H9 (cell line): ENCODE data around the gene VIPR1. TPM values are rescaled to one million over a fixed set of nuclear protein-coding genes. Genes with fewer than 3 reads are reported as not detected.

Source experiments
- DNase-seq: peaks from one replicate; pipeline ENCODE4 v3.0.0-alpha.2; 2017
- H2AFZ ChIP-seq: one replicate; pipeline ENCODE4 v1.6.1; 2013; ENCODE audit warnings: mild to moderate bottlenecking, low read length, control low read depth, moderate library complexity
- H2AK5ac ChIP-seq: 2 replicates; pipeline ENCODE4 v1.6.1; 2013; ENCODE audit warnings: low read length, control low read depth, mixed read lengths; ENCODE audit not compliant: insufficient read length
- H2BK120ac ChIP-seq: one replicate; pipeline ENCODE4 v1.6.1; 2013; ENCODE audit warnings: low read depth, mild to moderate bottlenecking, low read length, control low read depth, inconsistent platforms; ENCODE audit not compliant: poor library complexity, severe bottlenecking
- H2BK12ac ChIP-seq: 2 replicates; pipeline ENCODE4 v1.6.1; 2013; ENCODE audit warnings: low read length, control low read depth, mixed read lengths, low read depth; ENCODE audit not compliant: insufficient read length
- H2BK15ac ChIP-seq: 2 replicates; pipeline ENCODE4 v1.6.1; 2013; ENCODE audit warnings: low read depth, low read length, control low read depth
- H2BK20ac ChIP-seq: one replicate; pipeline ENCODE4 v1.6.1; 2013; ENCODE audit warnings: low read depth, mild to moderate bottlenecking, low read length, control low read depth, inconsistent platforms; ENCODE audit not compliant: poor library complexity, severe bottlenecking
- H2BK5ac ChIP-seq: 2 replicates; pipeline ENCODE4 v1.6.1; 2013; ENCODE audit warnings: low read length, control low read depth, mixed read lengths; ENCODE audit not compliant: insufficient read length
- H3K14ac ChIP-seq: 2 replicates; pipeline ENCODE4 v1.6.1; 2013; ENCODE audit warnings: low read length, control low read depth; ENCODE audit not compliant: insufficient read depth
- H3K18ac ChIP-seq: 2 replicates; pipeline ENCODE4 v1.6.1; 2013; ENCODE audit warnings: low read depth, mild to moderate bottlenecking, mixed read lengths, low read length, control low read depth; ENCODE audit not compliant: insufficient read length
- H3K23ac ChIP-seq: 2 replicates; pipeline ENCODE4 v1.6.1; 2013; ENCODE audit warnings: low read length, control low read depth, mixed read lengths, low read depth; ENCODE audit not compliant: insufficient read length
- H3K23me2 ChIP-seq: 2 replicates; pipeline ENCODE4 v1.6.1; 2013; ENCODE audit warnings: low read depth, mild to moderate bottlenecking, mixed read lengths, low read length, control low read depth; ENCODE audit not compliant: insufficient read length, poor library complexity, severe bottlenecking
- H3K27ac ChIP-seq: 2 replicates; pipeline ENCODE4 v1.5.1; 2013; ENCODE audit warnings: low read length, control low read depth, mixed read lengths, low read depth; ENCODE audit not compliant: insufficient read length
- H3K27me3 ChIP-seq: 2 replicates; pipeline ENCODE4 v1.6.1; 2013; ENCODE audit warnings: low read length, control low read depth, inconsistent platforms; ENCODE audit not compliant: insufficient read depth
- H3K4ac ChIP-seq: 2 replicates; pipeline ENCODE4 v1.6.1; 2013; ENCODE audit warnings: low read depth, mild to moderate bottlenecking, control low read depth, inconsistent platforms, low read length, moderate library complexity
- H3K4me1 ChIP-seq: 2 replicates; pipeline ENCODE4 v1.6.1; 2013; ENCODE audit warnings: low read length, control low read depth, inconsistent platforms; ENCODE audit not compliant: insufficient read depth
- H3K4me2 ChIP-seq: 2 replicates; pipeline ENCODE4 v1.6.1; 2013; ENCODE audit warnings: low read length, control low read depth, mixed read lengths; ENCODE audit not compliant: insufficient read length, insufficient read depth
- H3K56ac ChIP-seq: 2 replicates; pipeline ENCODE4 v1.6.1; 2013; ENCODE audit warnings: low read depth, mild to moderate bottlenecking, mixed read lengths, low read length, control low read depth; ENCODE audit not compliant: insufficient read length
- H3K79me1 ChIP-seq: 2 replicates; pipeline ENCODE4 v1.6.1; 2013; ENCODE audit warnings: low read depth, mild to moderate bottlenecking, moderate library complexity, low read length, control low read depth, inconsistent platforms; ENCODE audit not compliant: insufficient read depth, poor library complexity, severe bottlenecking
- H3K79me2 ChIP-seq: 2 replicates; pipeline ENCODE4 v1.6.1; 2013; ENCODE audit warnings: low read length, control low read depth, inconsistent platforms; ENCODE audit not compliant: insufficient read depth
- H3K9ac ChIP-seq: 2 replicates; pipeline ENCODE4 v1.6.1; 2013; ENCODE audit warnings: low read length, control low read depth, mixed read lengths; ENCODE audit not compliant: insufficient read length; ENCODE audit errors: extremely low read depth
- H3K9me3 ChIP-seq: one replicate; pipeline ENCODE4 v1.6.1; 2013; ENCODE audit warnings: low read depth, low read length, inconsistent platforms; ENCODE audit not compliant: control insufficient read depth
- H3T11ph ChIP-seq: one replicate; pipeline ENCODE4 v1.6.1; 2013; ENCODE audit warnings: mild to moderate bottlenecking, low read length, control low read depth, inconsistent platforms
- H4K20me1 ChIP-seq: one replicate; pipeline ENCODE4 v1.6.1; 2013; ENCODE audit not compliant: control insufficient read depth, insufficient read length, insufficient read depth
- H4K5ac ChIP-seq: 2 replicates; pipeline ENCODE4 v1.6.1; 2013; ENCODE audit warnings: low read depth, mild to moderate bottlenecking, mixed read lengths, low read length, control low read depth; ENCODE audit not compliant: insufficient read length
- H4K8ac ChIP-seq: replicated peaks from 2 replicates; pipeline ENCODE4 v1.6.1; 2013; ENCODE audit warnings: low read length, control low read depth, mixed read lengths, low read depth; ENCODE audit not compliant: insufficient read length
- H4K91ac ChIP-seq: 2 replicates; pipeline ENCODE4 v1.6.1; 2013; ENCODE audit warnings: low read depth, mild to moderate bottlenecking, moderate library complexity, mixed read lengths, low read length, control low read depth; ENCODE audit not compliant: insufficient read length
- H3K27ac Mint-ChIP-seq, 3 experiments: 2 replicates in 2 of 3; 3 replicates in 1 of 3; pipeline ENCODE4 v1.8.0; 2020 to 2021; ENCODE audit warnings: mixed read lengths in 3 of 3, mild to moderate bottlenecking in 1 of 3, moderate library complexity in 1 of 3
- H3K27me3 Mint-ChIP-seq: 2 replicates; pipeline ENCODE4 v1.8.0; 2021; ENCODE audit warnings: low read depth, mild to moderate bottlenecking, moderate library complexity, mixed read lengths
- H3K36me3 Mint-ChIP-seq, 3 experiments: 2 replicates in 2 of 3; 3 replicates in 1 of 3; pipeline ENCODE4 v1.8.0; 2020 to 2021; ENCODE audit warnings: low read depth in 3 of 3, mixed read lengths in 3 of 3; ENCODE audit not compliant: insufficient read depth in 1 of 3
- H3K4me1 Mint-ChIP-seq, 2 experiments: 2 replicates each; pipeline ENCODE4 v1.8.0; 2020; ENCODE audit warnings: mixed read lengths in 2 of 2
- H3K4me3 Mint-ChIP-seq, 2 experiments: 2 replicates in 1 of 2; 3 replicates in 1 of 2; pipeline ENCODE4 v1.8.0; 2020 to 2021; ENCODE audit warnings: mild to moderate bottlenecking in 2 of 2, mixed read lengths in 2 of 2, moderate library complexity in 1 of 2
- H3K9me3 Mint-ChIP-seq, 2 experiments: 2 replicates in 1 of 2; 3 replicates in 1 of 2; pipeline ENCODE4 v1.8.0; 2020; ENCODE audit warnings: mild to moderate bottlenecking in 2 of 2, mixed read lengths in 2 of 2, moderate library complexity in 1 of 2
- WGBS: extraction: QIAGEN DNeasy Blood & Tissue Kit; methylation state at CpG from one replicate; pipeline ENCODE4 v1.1.7; 2013; ENCODE audit warnings: missing lambda C conversion rate, low lambda C conversion rate, mixed read lengths; ENCODE audit not compliant: insufficient read length; ENCODE audit errors: extremely low coverage; 5-methylcytosine and 5-hydroxymethylcytosine counted together
- total RNA-seq: library from RNA; stranded (reverse); gene quantifications from 2 replicates; pipeline ENCODE4 v1.2.1, GENCODE V29; 2021
- TF ChIP-seq, protein P1 (sequence below): fragments of 200-600 bp; sonication (generic); conservative IDR thresholded peaks from 3 replicates; pipeline ENCODE4 v1.8.0; 2021; ENCODE audit warnings: antibody characterized with exemption, mild to moderate bottlenecking

Gene VIPR1
- total RNA-seq, 1 experiment from 2014 or later: 6.5 TPM

DNA sequence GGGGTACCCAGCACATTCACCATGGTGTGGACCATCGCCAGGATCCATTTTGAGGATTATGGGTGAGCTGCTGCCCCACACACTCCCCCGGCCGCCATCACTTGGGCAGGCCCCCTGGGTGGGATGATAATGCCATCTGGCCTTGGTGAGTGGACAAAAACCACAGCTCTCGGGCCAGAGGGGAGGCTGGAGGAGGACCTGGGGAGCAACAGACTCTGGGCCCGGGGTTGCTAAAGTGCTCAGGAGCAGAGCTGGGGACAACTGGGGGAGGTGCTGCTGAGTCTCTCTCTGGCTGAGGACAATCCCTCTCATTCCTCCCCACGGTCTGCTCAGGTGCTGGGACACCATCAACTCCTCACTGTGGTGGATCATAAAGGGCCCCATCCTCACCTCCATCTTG is 29.0 kb downstream of the VIPR1 start:
- Mint-ChIP-seq H3K4me1 (peaks cover 23 to 31% of the 10 kb centered on the region in 2 experiments), H3K9me3 (no peaks in the 10 kb centered on the region), H3K36me3 (peaks cover 0 to 4% (median 0%) of the 10 kb centered on the region in 3 experiments; a peak in 2 of 7 replicates), H3K27me3 (no peaks in the 10 kb centered on the region), H3K4me3 (no peak overlapping the region), H3K27ac (no peak overlapping the region; a peak in 1 of 7 replicates)
- H2AK5ac ChIP-seq: no peak overlapping the region
- H4K5ac ChIP-seq: no peak overlapping the region
- H3K4ac ChIP-seq: no peak overlapping the region
- H3K23ac ChIP-seq: no peak overlapping the region
- no peak overlapping the region; the same call in 1 of the 2 replicates for H3K14ac ChIP-seq
- no peak for DNase-seq
- H3K9me3 ChIP-seq: no peaks in the 10 kb centered on the region
- no peak overlapping the region for H3K4me2 ChIP-seq
- no peak overlapping the region for H2BK5ac ChIP-seq
- H3K79me2 ChIP-seq: no peaks in the 10 kb centered on the region
- TF ChIP-seq, protein P1, sequence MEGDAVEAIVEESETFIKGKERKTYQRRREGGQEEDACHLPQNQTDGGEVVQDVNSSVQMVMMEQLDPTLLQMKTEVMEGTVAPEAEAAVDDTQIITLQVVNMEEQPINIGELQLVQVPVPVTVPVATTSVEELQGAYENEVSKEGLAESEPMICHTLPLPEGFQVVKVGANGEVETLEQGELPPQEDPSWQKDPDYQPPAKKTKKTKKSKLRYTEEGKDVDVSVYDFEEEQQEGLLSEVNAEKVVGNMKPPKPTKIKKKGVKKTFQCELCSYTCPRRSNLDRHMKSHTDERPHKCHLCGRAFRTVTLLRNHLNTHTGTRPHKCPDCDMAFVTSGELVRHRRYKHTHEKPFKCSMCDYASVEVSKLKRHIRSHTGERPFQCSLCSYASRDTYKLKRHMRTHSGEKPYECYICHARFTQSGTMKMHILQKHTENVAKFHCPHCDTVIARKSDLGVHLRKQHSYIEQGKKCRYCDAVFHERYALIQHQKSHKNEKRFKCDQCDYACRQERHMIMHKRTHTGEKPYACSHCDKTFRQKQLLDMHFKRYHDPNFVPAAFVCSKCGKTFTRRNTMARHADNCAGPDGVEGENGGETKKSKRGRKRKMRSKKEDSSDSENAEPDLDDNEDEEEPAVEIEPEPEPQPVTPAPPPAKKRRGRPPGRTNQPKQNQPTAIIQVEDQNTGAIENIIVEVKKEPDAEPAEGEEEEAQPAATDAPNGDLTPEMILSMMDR: no peak
- no peaks in the 10 kb centered on the region for H3K27me3 ChIP-seq
- no peak overlapping the region for H3K18ac ChIP-seq
- no peak overlapping the region for H2BK20ac ChIP-seq
- peaks cover 2% of the 10 kb centered on the region for H4K20me1 ChIP-seq
- no peaks in the 10 kb centered on the region for H3K79me1 ChIP-seq
- no peak overlapping the region for H3K9ac ChIP-seq
- H3K27ac ChIP-seq: no peak overlapping the region
- H4K91ac ChIP-seq: no peak overlapping the region
- H3K56ac ChIP-seq: no peak overlapping the region
- H3K4me1 ChIP-seq: peaks cover 12% of the 10 kb centered on the region
- no peaks in the 10 kb centered on the region for H3K23me2 ChIP-seq
- no peak overlapping the region for H2BK15ac ChIP-seq
- WGBS: no CpG with 5 or more reads among the region's 6 CpGs
- no peak overlapping the region for H2AFZ ChIP-seq
- H3T11ph ChIP-seq: no peak overlapping the region
- no peak overlapping the region for H2BK12ac ChIP-seq
- H2BK120ac ChIP-seq: no peak overlapping the region
- no peak overlapping the region for H4K8ac ChIP-seq
